HG03571 (cell line): Measurements from ENCODE around the gene WDR90.

Experiments
- ATAC-seq: cut with Tn5 transposase; IDR thresholded peaks from one replicate; pipeline ENCODE4 v1.9.1; 2021; ENCODE audit not compliant: unreplicated experiment

The WDR90 gene

DNA sequence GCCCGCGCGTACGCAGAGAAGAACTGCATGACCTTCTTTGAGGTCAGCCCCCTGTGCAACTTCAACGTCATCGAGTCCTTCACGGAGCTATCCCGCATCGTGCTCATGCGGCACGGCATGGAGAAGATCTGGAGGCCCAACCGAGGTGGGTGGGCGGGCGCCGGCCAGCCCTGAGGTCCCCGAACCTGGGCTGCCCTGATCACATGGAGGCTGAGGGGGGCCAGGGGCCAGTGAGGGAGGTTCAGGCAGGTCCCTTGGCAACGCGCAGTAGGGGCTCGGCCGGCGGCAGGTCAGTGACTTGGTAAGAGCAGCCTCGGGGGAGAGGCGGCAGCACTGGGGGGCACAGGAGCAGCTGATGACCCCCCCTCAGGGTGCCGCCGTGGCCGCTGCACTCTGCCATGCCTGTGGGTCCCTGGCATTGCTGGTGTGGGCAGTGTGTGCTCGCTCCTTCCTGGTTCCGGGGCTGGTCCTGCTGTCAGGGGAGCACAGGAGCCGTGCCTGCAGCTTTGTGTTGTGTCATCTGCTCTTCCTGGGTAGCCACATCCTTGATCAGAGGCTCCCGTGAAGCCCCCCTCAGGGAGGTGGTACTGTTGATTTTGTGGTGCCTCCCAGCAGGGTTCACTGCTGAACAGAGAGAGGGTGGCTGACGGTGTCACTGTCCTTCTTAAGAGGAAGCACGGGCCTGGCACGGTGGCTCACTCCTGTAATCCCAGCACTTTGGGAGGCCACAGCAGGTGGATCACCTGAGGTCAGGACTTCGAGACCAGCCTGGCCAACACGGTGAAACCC lies 23.0 kb upstream of the WDR90 start:
- ATAC-seq, result no peak

DNA sequence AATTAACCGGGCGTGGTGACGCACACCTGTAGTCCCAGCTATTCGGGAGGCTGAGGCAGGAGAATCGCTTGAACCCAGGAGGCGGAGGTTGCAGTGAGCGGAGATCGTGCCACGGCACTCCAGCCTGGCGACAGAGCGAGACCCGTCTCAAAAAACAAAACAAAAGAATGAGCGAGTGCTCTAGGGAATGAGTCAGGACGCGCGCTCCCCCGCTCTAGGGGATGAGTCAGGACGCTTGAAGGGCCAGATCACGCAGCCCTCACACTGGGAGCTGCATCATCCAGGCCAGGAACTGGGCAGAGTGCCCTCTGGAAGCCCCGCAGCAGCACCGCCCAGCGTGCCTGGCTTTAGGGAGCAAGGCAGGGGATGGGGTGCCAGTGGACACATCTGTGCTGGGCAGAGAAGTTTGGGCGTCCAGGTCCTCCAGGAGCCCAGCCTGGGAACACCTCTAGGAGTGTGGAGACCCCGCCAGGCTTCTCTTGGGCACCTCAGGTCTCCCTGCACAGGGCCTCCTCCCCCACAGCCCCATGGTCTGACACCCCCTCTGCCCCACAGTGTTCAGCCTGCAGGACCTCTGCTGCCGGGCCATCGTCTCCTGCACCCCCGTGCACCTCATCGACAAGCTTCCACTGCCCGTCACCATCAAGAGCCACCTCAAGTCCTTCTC lies 22.2 kb upstream of the WDR90 start:
- ATAC-seq, result no peak

DNA sequence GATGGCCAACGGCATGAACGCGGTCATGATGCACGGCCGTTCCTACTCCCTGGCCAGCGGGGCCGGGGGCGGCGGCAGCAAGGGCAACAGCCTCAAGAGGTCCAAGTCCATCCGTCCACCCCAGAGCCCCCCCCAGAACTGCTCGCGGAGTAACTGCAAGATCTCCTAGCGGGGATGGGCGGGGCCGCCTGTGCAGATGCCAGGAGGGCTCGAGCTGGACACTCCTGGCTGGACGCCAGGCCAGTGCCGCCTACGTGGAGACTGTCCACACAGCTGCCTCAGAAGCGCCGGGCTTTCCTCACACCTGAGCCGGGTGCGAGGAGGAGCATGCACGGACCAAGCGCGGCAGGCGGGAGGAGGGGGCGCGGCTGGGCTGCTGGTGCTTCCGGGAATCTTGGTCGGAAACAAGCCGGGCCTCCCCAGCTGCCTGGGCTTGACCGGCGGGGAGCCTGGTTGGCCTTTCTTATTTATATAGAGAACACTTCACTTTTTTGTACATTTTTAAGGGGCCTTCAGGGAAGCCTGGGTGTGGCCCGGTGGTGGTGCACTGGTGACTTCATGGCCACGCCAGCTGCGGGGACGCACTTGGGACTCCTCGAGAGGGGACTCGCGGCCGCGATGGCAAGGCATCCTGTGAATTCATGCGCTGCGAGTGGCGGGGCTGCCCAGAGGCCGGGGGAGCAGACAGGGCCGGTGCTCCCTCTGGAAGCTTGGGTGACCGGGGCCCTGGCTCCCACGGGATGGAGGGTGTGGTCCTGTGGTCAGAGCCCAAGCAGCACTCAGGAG lies 21.5 kb upstream of the WDR90 start:
- ATAC-seq, result no peak

GRCh38 chr16:628321-629061 lies 20.7 kb upstream of the WDR90 start:
- ATAC-seq, result no peak

GRCh38 chr16:629185-629832 lies 19.9 kb upstream of the WDR90 start:
- no peak for ATAC-seq

GRCh38 chr16:629833-630248 lies 19.3 kb upstream of the WDR90 start:
- no peak for ATAC-seq

GRCh38 chr16:630249-630814 lies 18.8 kb upstream of the WDR90 start:
- no peak for ATAC-seq

- no peak for ATAC-seq
These were observed 18.3 kb upstream of the WDR90 start, which contains the start of gene WFIKKN1 for GRCh38 chr16:630815-631405. Gene WFIKKN1, plus strand, starts transcription at chr16:630985. Its CDS starts 269 bp downstream, at chr16:631254.

DNA sequence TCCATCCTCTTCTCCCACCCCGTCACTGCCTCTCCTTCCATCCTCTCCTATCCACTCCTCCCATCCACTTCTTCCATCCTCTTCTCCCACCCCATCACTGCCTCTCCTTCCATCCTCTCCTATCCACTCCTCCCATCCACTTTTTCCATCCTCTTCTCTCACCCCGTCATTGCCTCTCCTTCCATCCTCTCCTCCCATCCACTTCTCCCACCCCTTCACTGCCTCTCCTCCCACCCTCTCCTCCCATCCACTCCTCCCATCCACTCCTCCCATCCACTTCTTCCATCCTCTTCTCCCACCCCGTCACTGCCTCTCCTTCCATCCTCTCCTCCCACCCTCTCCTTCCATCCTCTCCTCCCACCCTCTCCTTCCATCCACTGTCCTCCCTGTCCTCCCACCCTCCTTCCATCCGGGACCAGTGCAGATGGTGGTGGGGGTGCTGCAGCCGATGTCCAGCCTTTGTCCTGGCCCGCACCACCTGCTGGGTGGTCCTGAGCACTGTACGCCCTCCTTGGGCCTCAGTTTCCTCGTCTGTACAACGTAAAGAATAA lies 17.3 kb upstream of the WDR90 start:
- no peak for ATAC-seq

DNA sequence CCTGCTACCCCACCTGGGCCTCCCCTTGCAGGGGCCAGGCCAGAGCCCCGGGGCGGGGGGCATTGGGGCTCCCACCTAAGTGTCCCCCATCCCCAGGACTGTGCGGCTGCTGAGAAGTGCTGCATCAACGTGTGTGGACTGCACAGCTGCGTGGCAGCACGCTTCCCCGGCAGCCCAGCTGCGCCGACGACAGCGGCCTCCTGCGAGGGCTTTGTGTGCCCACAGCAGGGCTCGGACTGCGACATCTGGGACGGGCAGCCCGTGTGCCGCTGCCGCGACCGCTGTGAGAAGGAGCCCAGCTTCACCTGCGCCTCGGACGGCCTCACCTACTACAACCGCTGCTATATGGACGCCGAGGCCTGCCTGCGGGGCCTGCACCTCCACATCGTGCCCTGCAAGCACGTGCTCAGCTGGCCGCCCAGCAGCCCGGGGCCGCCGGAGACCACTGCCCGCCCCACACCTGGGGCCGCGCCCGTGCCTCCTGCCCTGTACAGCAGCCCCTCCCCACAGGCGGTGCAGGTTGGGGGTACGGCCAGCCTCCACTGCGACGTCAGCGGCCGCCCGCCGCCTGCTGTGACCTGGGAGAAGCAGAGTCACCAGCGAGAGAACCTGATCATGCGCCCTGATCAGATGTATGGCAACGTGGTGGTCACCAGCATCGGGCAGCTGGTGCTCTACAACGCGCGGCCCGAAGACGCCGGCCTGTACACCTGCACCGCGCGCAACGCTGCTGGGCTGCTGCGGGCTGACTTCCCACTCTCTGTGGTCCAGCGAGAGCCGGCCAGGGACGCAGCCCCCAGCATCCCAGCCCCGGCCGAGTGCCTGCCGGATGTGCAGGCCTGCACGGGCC lies 16.5 kb upstream of the WDR90 start:
- no peak for ATAC-seq

DNA sequence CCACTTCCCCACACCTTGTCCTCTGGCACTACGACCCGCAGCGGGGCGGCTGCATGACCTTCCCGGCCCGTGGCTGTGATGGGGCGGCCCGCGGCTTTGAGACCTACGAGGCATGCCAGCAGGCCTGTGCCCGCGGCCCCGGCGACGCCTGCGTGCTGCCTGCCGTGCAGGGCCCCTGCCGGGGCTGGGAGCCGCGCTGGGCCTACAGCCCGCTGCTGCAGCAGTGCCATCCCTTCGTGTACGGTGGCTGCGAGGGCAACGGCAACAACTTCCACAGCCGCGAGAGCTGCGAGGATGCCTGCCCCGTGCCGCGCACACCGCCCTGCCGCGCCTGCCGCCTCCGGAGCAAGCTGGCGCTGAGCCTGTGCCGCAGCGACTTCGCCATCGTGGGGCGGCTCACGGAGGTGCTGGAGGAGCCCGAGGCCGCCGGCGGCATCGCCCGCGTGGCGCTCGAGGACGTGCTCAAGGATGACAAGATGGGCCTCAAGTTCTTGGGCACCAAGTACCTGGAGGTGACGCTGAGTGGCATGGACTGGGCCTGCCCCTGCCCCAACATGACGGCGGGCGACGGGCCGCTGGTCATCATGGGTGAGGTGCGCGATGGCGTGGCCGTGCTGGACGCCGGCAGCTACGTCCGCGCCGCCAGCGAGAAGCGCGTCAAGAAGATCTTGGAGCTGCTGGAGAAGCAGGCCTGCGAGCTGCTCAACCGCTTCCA lies 15.7 kb upstream of the WDR90 start:
- no peak for ATAC-seq

DNA sequence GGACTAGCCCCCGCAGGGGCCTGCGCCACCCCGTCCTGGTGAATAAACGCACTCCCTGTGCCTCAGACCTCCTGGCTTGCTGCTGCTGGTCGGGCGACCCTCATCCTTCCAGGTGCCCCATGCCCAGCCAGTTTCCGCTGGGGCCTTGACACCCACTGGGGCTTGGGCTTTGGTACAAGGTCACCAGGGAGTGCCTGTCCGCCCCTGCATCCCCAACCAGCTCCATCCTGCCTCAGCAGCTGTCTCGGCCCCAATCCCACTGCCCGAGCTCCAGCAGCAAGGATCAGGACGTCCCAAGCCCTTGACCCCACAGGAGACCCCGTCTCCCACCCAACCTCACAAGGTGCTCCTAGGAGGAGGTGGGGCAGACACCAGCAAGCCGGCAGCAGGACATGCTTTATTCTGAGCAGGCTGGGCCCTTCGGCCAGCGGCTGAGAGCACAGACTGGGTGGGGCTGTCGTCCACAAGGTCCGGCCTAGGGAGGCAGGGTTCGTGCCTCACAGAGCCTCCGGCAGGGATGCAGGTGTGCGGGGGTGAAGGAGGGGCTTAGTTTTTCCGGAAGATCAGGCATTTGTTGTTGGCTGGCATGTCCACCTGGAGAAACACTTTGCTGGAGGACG lies 15.0 kb upstream of the WDR90 start:
- ATAC-seq, result no peak

DNA sequence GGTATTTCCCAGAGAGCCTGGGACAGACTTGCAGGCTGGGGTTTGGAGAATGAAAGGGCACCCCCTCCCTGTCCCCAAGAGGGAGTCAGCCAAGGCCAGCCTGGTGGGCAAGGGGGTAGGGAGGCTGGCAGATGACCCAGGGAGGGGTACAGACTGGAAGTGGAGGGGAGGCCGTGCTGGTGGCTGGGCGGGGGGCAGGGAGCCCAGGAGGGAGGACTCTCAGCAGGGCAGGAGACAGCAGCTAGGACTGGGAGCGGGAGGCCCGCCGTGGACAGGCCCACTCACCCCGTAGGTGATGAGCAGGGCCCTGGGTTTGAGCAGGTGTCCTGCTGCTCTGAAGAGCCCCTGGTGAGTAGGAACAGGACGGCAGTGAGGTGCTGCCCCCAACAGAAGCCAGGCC lies 14.2 kb upstream of the WDR90 start:
- no peak for ATAC-seq

DNA sequence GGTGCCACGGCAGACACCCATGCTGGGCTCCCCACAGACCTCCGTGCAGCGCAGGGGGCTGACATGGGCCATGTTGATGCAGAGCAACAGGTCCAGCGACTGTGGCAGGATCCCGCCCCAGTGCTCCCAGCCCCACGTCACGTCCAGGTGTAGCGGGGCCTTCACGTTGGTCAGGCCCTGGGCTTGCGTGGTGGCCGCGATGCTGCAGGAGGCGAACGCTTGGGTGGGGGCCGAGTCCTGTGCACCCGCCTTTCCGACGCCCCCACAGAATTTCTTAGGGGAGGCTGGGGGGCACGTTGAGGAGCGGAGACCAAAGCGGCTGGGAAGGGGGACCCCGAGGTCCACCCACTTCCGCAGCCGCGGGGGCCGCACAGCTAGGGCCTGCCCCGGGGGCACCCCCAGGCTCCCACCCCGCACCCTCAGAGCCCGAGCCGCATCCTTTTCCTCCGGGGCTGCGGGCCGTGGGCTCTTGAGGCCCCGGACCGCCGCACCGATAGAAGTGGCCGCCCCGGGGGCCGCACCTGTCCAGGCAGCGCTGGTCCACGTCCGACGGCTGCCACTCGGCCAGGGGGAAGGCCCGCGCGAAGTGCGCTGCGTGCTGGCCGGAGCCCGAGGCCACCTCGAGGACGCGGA lies 13.5 kb upstream of the WDR90 start:
- no peak for ATAC-seq

GRCh38 chr16:636206-637080 lies 12.7 kb upstream of the WDR90 start, which contains the start of gene METTL26:
Gene METTL26, minus strand, starts transcription at chr16:636305. Its CDS starts 15 bp downstream, at chr16:636290.
- peak; percentile 54 for ATAC-seq
